Activated CD8-positive, alpha-beta memory T cell treated with anti-CD3 and anti-CD28 coated beads for 36 hours (primary cell): ENCODE results near the gene GPR162. TPM values are rescaled to one million over a fixed set of nuclear protein-coding genes. Genes with fewer than 3 reads are reported as not detected.

Experiments
- CTCF ChIA-PET: fragments of 350-600 bp; sonication (Branson Sonifier 250); formaldehyde crosslinking; loops from one replicate; lab custom pipeline; 2021; ENCODE audit warnings: antibody characterized with exemption; lab: Charles Lee
- POLR2A ChIA-PET: fragments of 350-600 bp; sonication (Branson Sonifier 250); formaldehyde crosslinking; loops from one replicate; lab custom pipeline; 2021; ENCODE audit warnings: antibody characterized with exemption; lab: Charles Lee
- total RNA-seq, 2 experiments: library from RNA; stranded (reverse); gene quantifications; one replicate each; pipeline ENCODE4 v1.2.3, GENCODE V29; 2021

GPR162 gene
- total RNA-seq, 2 experiments from 2014 or later: 0.21 to 0.44 TPM

DNA sequence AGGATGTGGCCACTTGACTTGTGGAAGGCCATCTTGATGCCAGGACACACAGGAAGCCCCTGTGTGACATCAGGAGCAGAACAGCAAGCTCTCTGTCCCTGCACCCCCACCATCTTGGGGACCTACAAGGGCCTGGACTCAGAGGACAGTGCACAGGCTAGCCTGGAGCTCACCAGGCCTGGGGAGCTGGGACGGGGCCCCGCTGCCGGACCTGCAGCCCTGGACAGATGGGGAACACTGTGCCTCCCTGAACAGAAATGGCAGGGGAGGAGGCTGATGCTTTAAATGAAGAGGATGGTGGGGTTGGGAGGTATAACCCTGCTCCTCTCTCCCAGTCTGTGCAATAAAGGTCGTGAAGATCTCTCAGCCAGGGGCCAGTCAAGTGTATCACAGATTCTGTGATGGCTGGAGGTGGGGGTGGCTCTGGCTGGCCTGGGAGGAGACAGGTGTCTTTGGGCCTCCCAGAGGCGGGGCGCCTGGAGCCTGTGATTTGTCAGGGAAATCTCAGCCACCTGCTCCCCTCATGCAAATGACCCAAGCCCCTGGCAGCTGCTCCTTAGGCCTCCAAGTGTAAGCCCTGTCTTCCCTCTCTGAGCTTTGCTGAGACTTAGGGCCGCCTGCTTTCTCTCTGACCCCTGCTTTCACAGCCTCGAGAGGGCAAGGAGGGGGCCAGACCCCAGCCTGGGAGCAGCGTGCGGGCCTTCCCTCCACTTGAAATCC is 18.0 kb downstream of the GPR162 start:
- ChIA-PET POLR2A (no interaction called here), CTCF (interaction anchor here (0.8 to 1.6 kb wide), 3 partner anchors 10 to 47 kb away, joined by 3 to 4 read pairs (median 3); no protein-coding TSS in a partner anchor)

DNA sequence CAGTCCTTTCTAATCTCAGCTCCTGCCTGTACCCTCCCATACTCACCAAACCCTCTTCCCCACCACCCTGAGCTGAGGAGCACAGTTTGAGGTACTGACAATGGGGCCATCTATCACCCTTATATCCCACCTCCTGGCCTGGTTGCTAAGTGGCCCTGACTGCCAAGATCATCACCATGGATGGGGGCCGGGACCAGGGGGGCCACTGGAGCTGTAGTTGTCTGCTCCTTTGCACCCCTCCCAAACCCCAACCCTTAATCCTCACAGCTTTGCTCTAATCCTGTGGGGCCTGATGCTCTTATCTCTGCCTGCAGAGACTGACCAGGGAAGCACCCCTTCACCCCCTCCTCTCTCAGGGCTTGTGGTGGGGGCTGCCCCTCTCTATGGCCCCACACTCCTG is 18.7 kb downstream of the GPR162 start:
- POLR2A ChIA-PET: no interaction called here

DNA sequence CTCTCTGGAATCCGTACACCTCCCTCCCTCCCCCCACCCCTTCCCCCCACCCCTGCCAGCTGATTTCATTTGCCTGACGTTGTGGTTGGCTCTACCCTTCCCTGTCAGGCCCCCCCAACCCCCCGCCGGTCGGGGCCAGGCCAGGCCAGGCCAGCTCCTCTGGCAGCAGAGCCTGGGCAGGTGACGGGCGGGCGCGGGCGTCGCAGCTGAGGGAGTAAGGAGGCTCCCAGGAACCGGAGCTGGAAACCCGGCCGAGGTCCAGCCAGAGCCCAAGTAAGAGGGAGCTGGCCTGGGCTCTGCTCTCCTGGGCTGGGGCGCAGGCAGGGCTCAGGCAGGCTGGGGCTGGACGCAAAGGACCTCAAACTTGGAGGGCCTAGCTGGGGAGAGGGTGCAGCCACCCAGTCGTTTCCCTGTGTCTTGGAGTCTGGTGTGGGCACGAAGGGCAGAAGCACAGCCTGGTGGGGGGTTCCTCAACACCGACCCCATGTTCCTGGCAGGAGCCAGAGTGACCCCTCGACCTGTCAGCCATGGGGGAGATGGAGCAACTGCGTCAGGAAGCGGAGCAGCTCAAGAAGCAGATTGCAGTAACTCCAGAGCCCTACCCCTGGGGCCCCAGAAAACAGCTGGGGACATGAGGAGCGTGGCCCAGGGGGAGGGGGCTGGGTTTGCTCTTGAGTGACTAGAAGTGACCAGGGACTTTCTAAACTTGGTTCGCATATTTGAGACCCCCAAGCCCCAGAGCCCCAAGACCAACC is 19.3 kb downstream of the GPR162 start, which contains the start of gene GNB3:
Gene GNB3, plus strand, starts transcription at position 165 of the 755 bp plus-strand sequence. Its CDS starts 363 bp downstream, at position 528.
- CTCF ChIA-PET: interaction anchor here (1.6 kb wide), 1 partner anchor 16 kb away, joined by 4 read pairs; no protein-coding TSS in a partner anchor
- POLR2A ChIA-PET: no interaction called here

More for the DNA sequence above, 18.7 kb downstream of the GPR162 start:
- CTCF ChIA-PET: interaction anchor here (1.6 kb wide), 1 partner anchor 16 kb away, joined by 4 read pairs; no protein-coding TSS in a partner anchor

DNA sequence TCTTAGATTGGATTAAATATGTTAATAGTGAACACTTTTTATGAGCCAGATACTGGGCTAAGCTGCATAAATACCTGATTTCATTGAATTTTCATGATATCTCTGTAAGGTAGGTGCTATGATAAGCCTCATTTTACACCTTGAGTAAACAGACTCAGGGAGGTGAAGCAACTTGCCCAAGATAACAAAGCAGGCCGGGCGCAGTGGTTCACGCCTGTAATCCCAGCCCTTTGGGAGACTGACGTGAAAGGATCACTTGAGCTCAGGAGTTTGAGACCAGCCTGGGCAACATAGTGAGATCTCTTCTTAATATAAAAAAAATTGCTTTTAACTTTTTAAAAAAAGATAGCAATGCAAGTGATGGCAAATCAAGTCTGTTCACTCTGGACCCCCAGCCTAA is 20.5 kb downstream of the GPR162 start:
- ChIA-PET POLR2A (no interaction called here), CTCF (interaction anchor here (1.2 kb wide), 1 partner anchor 17 kb away, joined by 4 read pairs; no protein-coding TSS in a partner anchor)

DNA sequence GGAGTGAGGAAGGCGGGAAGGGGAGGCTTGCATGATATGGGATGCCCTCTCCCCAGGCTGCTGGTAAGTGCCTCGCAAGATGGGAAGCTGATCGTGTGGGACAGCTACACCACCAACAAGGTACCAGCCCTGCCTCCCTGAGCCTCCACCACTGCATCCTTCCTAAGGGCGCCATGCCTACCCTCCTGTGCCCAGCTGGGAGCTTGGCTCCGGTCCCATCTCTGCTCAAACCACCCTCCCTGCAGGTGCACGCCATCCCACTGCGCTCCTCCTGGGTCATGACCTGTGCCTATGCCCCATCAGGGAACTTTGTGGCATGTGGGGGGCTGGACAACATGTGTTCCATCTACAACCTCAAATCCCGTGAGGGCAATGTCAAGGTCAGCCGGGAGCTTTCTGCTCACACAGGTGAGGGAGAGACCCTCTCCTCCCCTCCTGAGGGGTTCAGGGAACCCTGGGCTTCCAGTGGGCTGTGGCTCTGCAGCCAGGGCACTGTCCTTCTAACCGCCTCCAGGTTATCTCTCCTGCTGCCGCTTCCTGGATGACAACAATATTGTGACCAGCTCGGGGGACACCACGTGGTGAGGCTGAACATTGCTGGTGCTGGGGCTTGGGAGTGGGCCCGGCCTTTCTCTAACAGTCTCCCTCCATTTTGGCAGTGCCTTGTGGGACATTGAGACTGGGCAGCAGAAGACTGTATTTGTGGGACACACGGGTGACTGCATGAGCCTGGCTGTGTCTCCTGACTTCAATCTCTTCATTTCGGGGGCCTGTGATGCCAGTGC is 21.7 kb downstream of the GPR162 start:
- ChIA-PET CTCF (interaction anchor here (1.3 kb wide), 1 partner anchor 9 kb away, joined by 3 read pairs; no protein-coding TSS in a partner anchor), POLR2A (interaction anchor here (0.6 to 0.7 kb wide), 2 partner anchors 9 to 88 kb away, joined by 3 read pairs; partner anchors contain the start of gene USP5)

DNA sequence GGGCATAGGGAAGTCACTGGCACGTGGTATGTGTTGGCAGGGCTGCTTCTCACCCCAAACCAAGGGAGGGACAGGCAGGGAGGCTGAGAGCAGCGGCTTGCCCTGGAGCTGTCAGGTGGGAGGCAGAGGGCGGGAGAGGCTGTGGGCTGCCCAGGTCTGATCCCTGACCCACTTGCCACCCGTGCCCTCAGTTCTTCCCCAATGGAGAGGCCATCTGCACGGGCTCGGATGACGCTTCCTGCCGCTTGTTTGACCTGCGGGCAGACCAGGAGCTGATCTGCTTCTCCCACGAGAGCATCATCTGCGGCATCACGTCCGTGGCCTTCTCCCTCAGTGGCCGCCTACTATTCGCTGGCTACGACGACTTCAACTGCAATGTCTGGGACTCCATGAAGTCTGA is 23.8 kb downstream of the GPR162 start:
- CTCF ChIA-PET: no interaction called here
- POLR2A ChIA-PET: interaction anchor here (0.6 kb wide), 1 partner anchor 72 kb away, joined by 3 read pairs; no protein-coding TSS in a partner anchor

DNA sequence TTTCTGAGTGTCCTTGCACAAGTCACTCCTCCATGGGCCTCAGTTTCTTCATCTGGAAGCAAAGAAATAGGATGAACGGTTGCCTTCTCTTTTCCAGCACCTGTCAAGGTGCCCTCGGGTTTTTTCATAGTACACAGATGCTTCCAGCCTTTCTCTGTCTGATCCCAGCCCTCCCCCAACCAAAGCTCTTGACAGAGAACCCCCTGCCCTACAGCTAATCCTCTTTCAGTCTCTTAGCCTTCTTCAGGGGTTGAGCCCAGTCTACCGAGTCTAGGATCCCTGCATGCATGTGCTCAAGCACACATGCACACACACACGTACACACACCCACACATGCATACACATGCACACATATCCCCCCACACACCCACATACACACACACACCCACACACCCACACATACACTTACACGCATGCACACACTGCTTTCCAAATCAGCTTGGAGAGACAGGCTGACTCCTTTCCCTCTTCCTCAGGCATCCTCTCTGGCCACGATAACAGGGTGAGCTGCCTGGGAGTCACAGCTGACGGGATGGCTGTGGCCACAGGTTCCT is 24.8 kb downstream of the GPR162 start:
- CTCF ChIA-PET: interaction anchor here (0.8 kb wide), 2 partner anchors 65 to 93 kb away, joined by 3 to 4 read pairs; partner anchors contain the start of gene MLF2
- POLR2A ChIA-PET: interaction anchor here (0.6 kb wide), 1 partner anchor 73 kb away, joined by 3 read pairs; no protein-coding TSS in a partner anchor

DNA sequence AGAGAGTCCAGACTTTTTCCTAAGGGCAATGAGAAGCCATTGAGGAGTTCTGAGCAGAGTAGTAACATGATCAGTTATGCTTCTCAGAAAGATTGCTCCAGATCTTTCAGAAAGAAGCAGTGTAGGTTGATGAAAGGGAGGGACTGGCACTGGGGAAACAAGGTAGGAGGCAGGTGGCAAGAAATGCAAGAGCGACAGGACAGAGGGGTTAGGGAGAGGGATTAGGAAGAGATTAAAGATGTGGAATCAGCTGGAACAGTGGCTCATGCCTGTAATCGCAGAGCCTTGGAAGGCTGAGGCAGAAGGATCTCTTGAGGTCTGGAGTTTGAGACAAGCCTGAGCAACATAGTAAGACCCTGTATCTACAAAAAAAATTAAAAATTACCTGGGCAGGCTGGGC is 26.1 kb downstream of the GPR162 start:
- CTCF ChIA-PET: interaction anchor here (1.0 to 1.2 kb wide), 2 partner anchors 12 to 39 kb away, joined by 3 to 5 read pairs; no protein-coding TSS in a partner anchor
- POLR2A ChIA-PET: no interaction called here

DNA sequence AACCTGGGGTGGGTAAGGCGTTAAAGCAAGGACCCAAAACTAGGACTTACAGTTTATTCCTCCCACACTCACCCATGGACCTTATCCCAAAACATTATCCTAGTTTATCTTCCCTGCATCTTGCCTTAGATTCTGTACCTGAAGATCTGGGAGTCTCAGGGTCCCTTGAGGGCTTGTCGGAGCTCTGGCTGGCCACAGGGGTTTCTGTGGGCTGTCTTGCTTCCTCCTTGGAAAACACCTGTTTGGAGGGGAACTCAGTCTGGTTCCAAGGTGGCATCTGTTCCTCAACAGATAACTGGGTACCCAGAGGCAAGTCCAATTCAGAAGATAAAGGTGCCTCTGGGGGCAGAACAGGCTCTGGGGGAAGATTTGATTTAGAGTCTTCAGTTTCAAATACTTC is 27.8 kb downstream of the GPR162 start:
- ChIA-PET POLR2A (no interaction called here), CTCF (interaction anchor here (0.9 to 5.1 kb wide), 2 partner anchors 14 to 96 kb away, joined by 3 to 22 read pairs; partner anchors contain the start of gene MLF2)

DNA sequence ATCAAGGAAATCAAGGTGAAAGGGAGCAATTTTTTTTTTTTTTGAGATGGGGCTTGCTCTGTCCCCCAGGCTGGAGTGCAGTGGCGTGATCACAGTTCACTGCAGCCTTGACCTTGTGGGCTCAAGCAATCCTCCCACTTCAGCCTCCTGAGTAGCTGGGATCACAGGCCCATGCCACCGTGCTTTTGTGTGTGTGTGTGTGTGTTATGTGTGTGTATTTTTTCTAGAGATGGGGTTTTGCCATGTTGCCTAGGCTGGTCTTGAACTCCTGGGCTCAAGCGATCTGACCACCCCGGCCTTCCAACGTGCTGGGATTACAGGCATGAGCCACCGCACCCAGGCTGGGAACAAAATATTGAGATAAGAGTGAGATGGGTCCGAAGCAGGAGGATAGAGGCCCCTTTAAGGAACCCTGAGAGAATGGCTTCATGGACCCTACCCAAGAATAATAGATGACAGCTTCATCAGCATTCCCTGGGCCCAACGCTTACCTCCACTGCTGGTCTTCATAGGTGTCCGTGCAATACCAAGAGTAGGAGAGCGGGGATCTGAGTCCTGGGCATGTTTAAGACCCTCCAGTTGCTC is 28.4 kb downstream of the GPR162 start:
- CTCF ChIA-PET: interaction anchor here (0.9 to 5.1 kb wide), 4 partner anchors 14 to 273 kb away, joined by 3 to 22 read pairs (median 6); partner anchors contain the start of gene MLF2

DNA sequence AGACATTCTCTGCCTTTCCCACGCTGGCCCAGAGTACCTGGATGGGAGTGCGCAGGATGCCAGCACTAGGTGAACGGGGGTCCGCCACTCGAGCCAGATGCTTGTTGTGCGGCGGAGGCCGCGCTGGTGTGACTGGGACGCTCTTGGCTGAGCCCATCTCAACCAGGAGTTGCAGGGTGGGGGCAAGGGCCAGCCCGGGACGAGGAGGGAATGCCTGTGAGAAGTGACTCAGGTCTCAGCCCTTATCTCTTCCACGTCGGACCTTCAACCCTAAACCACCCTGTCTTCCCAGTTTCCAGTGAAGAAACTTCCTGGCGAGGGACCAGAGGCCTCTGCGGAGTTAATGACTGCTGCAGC is 29.2 kb downstream of the GPR162 start:
- ChIA-PET CTCF (interaction anchor here (0.5 to 5.1 kb wide), 7 partner anchors 15 to 278 kb away, joined by 3 to 29 read pairs (median 7); partner anchors contain the start of genes MLF2 and SPSB2), POLR2A (interaction anchor here (0.8 to 5.0 kb wide), 8 partner anchors 14 to 127 kb away, joined by 3 to 49 read pairs (median 8); partner anchors contain the start of genes COPS7A, LAG3, P3H3 and SPSB2)

More for the DNA sequence above, 28.4 kb downstream of the GPR162 start:
- POLR2A ChIA-PET: no interaction called here

DNA sequence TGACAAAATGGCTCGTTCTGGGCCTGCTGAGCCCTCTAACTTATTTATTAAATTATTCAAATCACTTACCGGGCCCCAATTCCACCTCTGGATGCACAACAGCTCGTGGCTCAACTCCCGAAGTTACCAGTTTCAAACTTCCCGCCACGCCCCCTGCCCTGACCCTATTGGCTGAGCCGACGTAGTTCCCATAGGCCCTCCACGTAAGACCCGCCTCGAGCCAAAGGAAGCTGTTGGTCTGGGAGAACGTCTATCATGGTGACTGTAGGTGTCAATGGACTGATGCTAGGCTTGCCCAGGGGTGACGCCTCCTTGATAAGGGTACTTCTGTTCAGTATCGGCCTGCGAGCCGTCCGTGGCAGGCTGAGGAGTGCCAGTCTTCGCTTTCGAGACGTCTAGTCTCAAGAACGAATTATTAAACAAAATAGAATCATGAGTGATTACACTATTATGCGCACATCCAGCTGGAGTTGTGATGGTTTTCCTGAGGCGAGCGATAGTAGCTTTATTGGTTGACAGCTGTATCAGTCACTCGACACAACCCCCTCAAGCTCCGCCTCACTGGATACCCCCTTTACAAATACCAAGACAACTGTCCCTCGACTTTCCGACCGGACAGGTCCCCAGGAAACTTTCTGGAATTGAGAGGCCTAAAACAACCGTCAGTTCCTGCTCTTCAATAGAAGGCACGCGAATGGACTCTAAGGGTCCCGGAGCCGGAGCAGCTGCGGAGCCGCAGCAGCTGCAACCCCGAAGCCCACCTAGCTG is 29.7 kb downstream of the GPR162 start, which contains the start of gene CDCA3:
Gene CDCA3, minus strand, starts transcription at position 134 of the 768 bp plus-strand sequence. CDS start 334 bp downstream, outside the sequence.
- ChIA-PET CTCF (interaction anchor here (0.5 to 5.1 kb wide), 11 partner anchors 16 to 278 kb away, joined by 3 to 63 read pairs (median 7); partner anchors contain the start of genes MLF2, SPSB2 and TPI1), POLR2A (interaction anchor here (0.8 to 5.0 kb wide), 11 partner anchors 13 to 315 kb away, joined by 3 to 49 read pairs (median 8); partner anchors contain the start of genes COPS7A, LAG3, MLF2 and P3H3)

DNA sequence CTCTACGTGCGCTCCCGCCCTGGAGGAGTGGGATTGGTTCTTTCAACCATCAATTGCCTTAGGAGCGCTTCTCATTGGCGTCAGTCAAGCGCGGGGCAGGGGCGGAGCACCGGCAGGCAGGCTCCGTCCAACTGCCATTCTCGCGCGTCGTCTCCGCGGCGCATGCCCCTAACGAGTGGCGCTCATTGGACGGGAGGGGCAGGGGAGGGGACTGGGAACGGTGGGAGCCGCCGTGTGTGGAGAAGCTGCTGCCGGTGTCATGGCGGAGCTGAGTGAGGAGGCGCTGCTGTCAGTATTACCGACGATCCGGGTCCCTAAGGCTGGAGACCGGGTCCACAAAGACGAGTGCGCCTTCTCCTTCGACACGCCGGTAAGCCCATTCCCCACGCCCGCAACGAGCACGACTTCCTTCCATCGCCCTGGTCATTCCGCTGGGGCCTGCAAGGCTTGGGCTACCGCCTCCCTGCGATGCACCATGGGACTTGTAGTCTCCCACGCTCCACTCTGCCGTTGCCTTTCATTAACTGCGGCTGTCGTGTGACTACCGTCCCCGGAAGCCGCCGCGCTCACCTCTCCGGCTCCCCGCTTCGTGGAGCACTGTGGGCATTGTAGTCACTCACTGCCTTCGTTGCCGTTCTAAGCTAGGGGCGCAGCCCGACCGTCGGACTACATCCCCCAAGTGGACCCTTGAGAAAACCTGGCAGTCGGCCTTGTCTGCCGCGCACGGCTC is 30.5 kb downstream of the GPR162 start, which contains the start of gene USP5:
Gene USP5, plus strand, starts transcription at position 230 of the 730 bp plus-strand sequence. Its CDS starts 30 bp downstream, at position 260.
- POLR2A ChIA-PET: interaction anchor here (0.7 to 5.0 kb wide), 13 partner anchors 9 to 316 kb away, joined by 3 to 49 read pairs (median 6); partner anchors contain the start of genes COPS7A, MLF2, P3H3 and SPSB2
- CTCF ChIA-PET: interaction anchor here (1.3 to 5.1 kb wide), 11 partner anchors 10 to 109 kb away, joined by 4 to 63 read pairs (median 7); partner anchors contain the start of genes MLF2, SPSB2 and TPI1

DNA sequence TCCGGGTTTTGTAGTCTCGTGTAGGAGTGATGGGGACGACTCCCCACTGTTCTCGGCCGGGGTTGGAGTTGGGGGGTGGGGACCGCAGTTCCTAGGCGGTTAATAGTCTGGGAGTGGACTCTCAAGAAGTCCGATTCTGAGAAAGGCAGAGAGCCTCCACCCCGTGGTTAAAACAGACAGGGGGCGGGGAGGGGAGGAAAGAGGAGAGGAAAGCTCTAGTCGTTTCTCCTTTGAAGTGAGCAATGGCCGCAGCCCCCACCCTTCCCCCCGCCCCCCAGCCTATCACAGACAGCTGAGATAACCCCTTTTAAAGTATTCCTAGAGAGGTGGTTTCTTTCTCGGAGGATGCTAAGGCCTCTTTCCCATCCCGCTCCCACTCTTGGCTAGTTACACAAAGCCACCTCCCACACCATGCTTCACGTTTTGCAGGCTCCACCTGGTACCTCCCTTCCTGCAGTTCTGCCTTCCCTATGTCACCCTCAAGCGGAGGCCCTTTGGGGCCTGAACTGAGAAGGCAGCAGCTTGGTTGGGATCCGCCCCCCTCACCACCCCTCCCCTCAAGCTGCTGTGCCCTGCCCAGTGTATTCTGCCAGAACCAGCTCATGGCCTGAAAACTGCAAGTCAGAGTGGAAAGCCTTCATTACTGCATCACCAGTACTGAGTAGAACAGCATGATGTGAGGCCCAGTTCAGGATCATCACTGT is 31.2 kb downstream of the GPR162 start:
- POLR2A ChIA-PET: interaction anchor here (0.7 to 5.0 kb wide), 10 partner anchors 10 to 165 kb away, joined by 3 to 49 read pairs (median 8); partner anchors contain the start of genes COPS7A, MLF2, SPSB2 and TPI1
- CTCF ChIA-PET: interaction anchor here (1.0 to 5.1 kb wide), 11 partner anchors 9 to 129 kb away, joined by 3 to 63 read pairs (median 5); partner anchors contain the start of genes COPS7A, PTMS, SPSB2 and TPI1
